ENCODE measurements around the gene LHFPL6. TPM values are rescaled to one million over a fixed set of nuclear protein-coding genes. Genes with fewer than 3 reads are reported as not detected.

Gene LHFPL6
- total and polyA plus RNA-seq, 8 donors, result 50.5 to 113 (median 80.2) TPM

GRCh38 chr13:39405107-39405506 is 197.9 kb downstream of the LHFPL6 start:
- no peaks in the 10 kb centered on the region for H3K36me3 ChIP-seq
- H3K27ac ChIP-seq, result no peak overlapping the region
- no peak for DNase-seq
- intact Hi-C loops (cut with DNase I), result no loop called here
- H3K4me1 ChIP-seq, result peaks cover 0 to 17% of the 10 kb centered on the region in 2 donors
- H3K4me3 ChIP-seq, result no peak overlapping the region
- H3K27me3 ChIP-seq, result no peaks in the 10 kb centered on the region
- no peaks in the 10 kb centered on the region for H3K9me3 ChIP-seq
- no peak for ATAC-seq
- TF ChIP-seq CTCF (IDR thresholded peaks at IDR 0.05), result no peak

GRCh38 chr13:39403106-39403505 is 199.9 kb downstream of the LHFPL6 start:
- Histone ChIP-seq H3K36me3 (no peaks in the 10 kb centered on the region), H3K27me3 (no peaks in the 10 kb centered on the region), H3K4me3 (no peak overlapping the region), H3K4me1 (peaks cover 0 to 8% of the 10 kb centered on the region in 2 donors), H3K27ac (no peak overlapping the region), H3K9me3 (no peaks in the 10 kb centered on the region)
- DNase-seq, result no peak
- no peak for ATAC-seq
- intact Hi-C loops (cut with DNase I), result no loop called here
- TF ChIP-seq CTCF (IDR thresholded peaks at IDR 0.05), result no peak

GRCh38 chr13:39402221-39402970 is 200.6 kb downstream of the LHFPL6 start:
- H3K4me1 ChIP-seq, result peaks cover 0 to 2% of the 10 kb centered on the region in 2 donors
- ATAC-seq (no peak), DNase-seq (no peak)
- no peak overlapping the region for H3K4me3 ChIP-seq
- H3K36me3 ChIP-seq, result no peaks in the 10 kb centered on the region
- H3K27ac ChIP-seq, result no peak overlapping the region
- TF ChIP-seq CTCF (IDR thresholded peaks at IDR 0.05), result no peak
- no peaks in the 10 kb centered on the region for H3K9me3 ChIP-seq
- no peaks in the 10 kb centered on the region for H3K27me3 ChIP-seq
- intact Hi-C loops (cut with DNase I), result no loop called here

GRCh38 chr13:39401756-39402155 is 201.2 kb downstream of the LHFPL6 start:
- no peak for ATAC-seq
- H3K9me3 ChIP-seq, result no peaks in the 10 kb centered on the region
- H3K4me3 ChIP-seq, result no peak overlapping the region
- no peak for DNase-seq
- H3K27me3 ChIP-seq, result no peaks in the 10 kb centered on the region
- H3K27ac ChIP-seq, result no peak overlapping the region
- no peaks in the 10 kb centered on the region for H3K4me1 ChIP-seq
- H3K36me3 ChIP-seq, result no peaks in the 10 kb centered on the region
- intact Hi-C loops (cut with DNase I), result no loop called here
- TF ChIP-seq CTCF (IDR thresholded peaks at IDR 0.05), result no peak

GRCh38 chr13:39401046-39401705 is 201.8 kb downstream of the LHFPL6 start:
- no peak for DNase-seq
- Histone ChIP-seq H3K4me3 (no peak overlapping the region), H3K27ac (no peak overlapping the region), H3K36me3 (no peaks in the 10 kb centered on the region), H3K4me1 (no peaks in the 10 kb centered on the region), H3K27me3 (no peaks in the 10 kb centered on the region), H3K9me3 (no peaks in the 10 kb centered on the region)
- ATAC-seq, result no peak
- intact Hi-C loops (cut with DNase I), result no loop called here
- no peak for TF ChIP-seq CTCF (IDR thresholded peaks at IDR 0.05)
